NT2/D1 (cell line): ENCODE results near the gene TXN2.

Experiments used
- DNase-seq: peaks from one replicate; pipeline ENCODE4 v3.0.0-alpha.2; 2011; ENCODE audit warnings: low read depth, low spot score
- H3K27me3 ChIP-seq: 2 replicates; pipeline ENCODE4 v1.6.0; 2011; ENCODE audit warnings: mild to moderate bottlenecking; ENCODE audit not compliant: insufficient read length, insufficient read depth
- H3K36me3 ChIP-seq: 2 replicates; pipeline ENCODE4 v1.6.1; 2011; ENCODE audit warnings: mild to moderate bottlenecking, low read length, mixed read lengths; ENCODE audit not compliant: insufficient read depth, insufficient read length
- H3K4me1 ChIP-seq: 2 replicates; pipeline ENCODE4 v1.5.1; 2011; ENCODE audit not compliant: insufficient read depth, insufficient read length
- H3K4me3 ChIP-seq: 2 replicates; pipeline ENCODE4 v1.5.1; 2011; ENCODE audit warnings: low read depth; ENCODE audit not compliant: insufficient read length
- H3K9ac ChIP-seq: 2 replicates; pipeline ENCODE4 v1.6.0; 2011; ENCODE audit warnings: low read depth; ENCODE audit not compliant: insufficient read length
- H3K9me3 ChIP-seq: 2 replicates; pipeline ENCODE4 v1.5.1; 2011; ENCODE audit warnings: mild to moderate bottlenecking, low read length; ENCODE audit not compliant: insufficient read depth
- SUZ12 ChIP-seq: IDR thresholded peaks from 2 replicates; pipeline ENCODE4 v1.6.1; 2011; ENCODE audit not compliant: insufficient read length, insufficient read depth; ENCODE audit errors: extremely low read depth
- YY1 ChIP-seq: IDR thresholded peaks from 2 replicates; pipeline ENCODE4 v1.6.1; 2011; ENCODE audit not compliant: insufficient read length, insufficient read depth
- ZNF274 ChIP-seq: IDR thresholded peaks from 2 replicates; pipeline ENCODE4 v1.6.1; 2011; ENCODE audit warnings: mild to moderate bottlenecking, low read depth, low read length

Gene TXN2

GRCh38 chr22:36443198-36443770 is 38.2 kb downstream of the TXN2 start:
- Histone ChIP-seq H3K27me3 (no peaks in the 10 kb centered on the region), H3K4me1 (peaks cover 5% of the 10 kb centered on the region), H3K9ac (no peak overlapping the region), H3K4me3 (no peak overlapping the region), H3K36me3 (no peaks in the 10 kb centered on the region), H3K9me3 (no peaks in the 10 kb centered on the region)
- TF ChIP-seq ZNF274, result no peak
- no peak for TF ChIP-seq SUZ12
- TF ChIP-seq YY1, result no peak
- no peak for DNase-seq

DNA sequence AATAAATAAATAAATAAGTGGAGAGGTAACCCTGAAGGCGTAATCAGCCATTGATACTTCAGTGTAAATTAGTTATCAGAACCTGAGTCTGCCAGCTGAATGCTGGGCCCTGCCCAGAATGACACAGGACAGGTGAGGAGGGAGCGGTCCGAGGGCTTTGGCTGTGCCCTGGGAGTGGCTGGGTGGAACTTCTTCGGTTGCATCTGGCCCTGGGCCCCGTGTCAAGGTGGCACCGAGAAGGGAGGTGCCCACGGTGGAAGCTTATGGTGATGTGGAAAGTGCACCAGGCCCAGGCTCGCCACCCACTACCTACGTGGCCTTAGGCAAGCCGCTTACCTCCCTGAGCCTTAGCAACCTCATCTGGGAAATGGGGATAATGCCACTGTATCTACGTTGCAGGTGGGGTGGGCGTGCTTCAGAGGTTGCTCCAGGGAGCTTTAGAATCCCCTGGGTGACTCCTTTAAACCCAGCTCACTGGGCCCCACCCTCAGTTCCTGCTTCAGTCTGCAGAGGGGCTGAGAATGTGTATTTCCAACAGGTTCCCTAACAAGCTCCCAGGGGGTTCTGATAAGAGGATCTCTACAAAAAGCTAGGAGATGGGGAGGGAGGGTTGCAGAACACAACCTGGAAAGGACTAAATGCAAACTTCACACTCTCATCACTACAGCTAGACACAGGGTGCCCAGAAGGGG is 38.8 kb downstream of the TXN2 start:
- TF ChIP-seq SUZ12 (no peak), YY1 (no peak), ZNF274 (no peak)
- Histone ChIP-seq H3K36me3 (no peaks in the 10 kb centered on the region), H3K27me3 (no peaks in the 10 kb centered on the region), H3K9me3 (no peaks in the 10 kb centered on the region), H3K4me1 (peaks cover 5% of the 10 kb centered on the region), H3K9ac (no peak overlapping the region), H3K4me3 (no peak overlapping the region)
- DNase-seq, result no peak

GRCh38 chr22:36440429-36441002 is 40.9 kb downstream of the TXN2 start:
- peaks cover 5% of the 10 kb centered on the region for H3K4me1 ChIP-seq
- no peaks in the 10 kb centered on the region for H3K36me3 ChIP-seq
- no peaks in the 10 kb centered on the region for H3K9me3 ChIP-seq
- H3K4me3 ChIP-seq, result no peak overlapping the region
- no peaks in the 10 kb centered on the region for H3K27me3 ChIP-seq
- H3K9ac ChIP-seq, result no peak overlapping the region
- no peak for DNase-seq
- TF ChIP-seq ZNF274 (no peak), YY1 (no peak), SUZ12 (no peak)

GRCh38 chr22:36439481-36440271 is 41.8 kb downstream of the TXN2 start:
- DNase-seq, result no peak
- no peak overlapping the region for H3K4me3 ChIP-seq
- no peaks in the 10 kb centered on the region for H3K36me3 ChIP-seq
- H3K27me3 ChIP-seq, result no peaks in the 10 kb centered on the region
- no peaks in the 10 kb centered on the region for H3K9me3 ChIP-seq
- TF ChIP-seq SUZ12, result no peak
- TF ChIP-seq YY1, result no peak
- no peak for TF ChIP-seq ZNF274
- no peak overlapping the region for H3K9ac ChIP-seq
- peaks cover 5% of the 10 kb centered on the region for H3K4me1 ChIP-seq

- Histone ChIP-seq H3K27me3 (no peaks in the 10 kb centered on the region), H3K4me1 (peaks cover 11% of the 10 kb centered on the region), H3K9ac (peak overlapping the region; percentile 28), H3K4me3 (no peak overlapping the region), H3K36me3 (no peaks in the 10 kb centered on the region), H3K9me3 (no peaks in the 10 kb centered on the region)
- DNase-seq, result no peak
- TF ChIP-seq YY1 (no peak), ZNF274 (no peak), SUZ12 (no peak)
Measured at GRCh38 chr22:36435516-36436415, 45.7 kb downstream of the TXN2 start.

- H3K27me3 ChIP-seq, result no peaks in the 10 kb centered on the region
- TF ChIP-seq ZNF274 (no peak), YY1 (no peak), SUZ12 (no peak)
- no peak for DNase-seq
- H3K9me3 ChIP-seq, result no peaks in the 10 kb centered on the region
- H3K4me1 ChIP-seq, result peaks cover 7% of the 10 kb centered on the region
- H3K4me3 ChIP-seq, result no peak overlapping the region
- no peak overlapping the region for H3K9ac ChIP-seq
- H3K36me3 ChIP-seq, result no peaks in the 10 kb centered on the region
Measured at GRCh38 chr22:36433318-36434231, 47.9 kb downstream of the TXN2 start.
